Liver (tissue), 9 donors: Measurements from ENCODE around the gene MFSD6. TPM values are rescaled to one million over a fixed set of nuclear protein-coding genes. Genes with fewer than 3 reads are reported as not detected.

Experiments
- DNase-seq: peaks from one replicate; pipeline ENCODE4 v3.0.0-alpha.2; 2017; ENCODE audit warnings: low spot score
- H3K27ac ChIP-seq, 2 donors: one replicate each; pipeline ENCODE4 v1.7.0; 2013; ENCODE audit warnings: inconsistent platforms in 2 of 2, low read length in 2 of 2, control low read depth in 1 of 2, low read depth in 1 of 2, mild to moderate bottlenecking in 1 of 2
- H3K27me3 ChIP-seq, 4 donors: one replicate each; pipeline versions ENCODE4 v1.6.1 to v1.7.0; 2013; ENCODE audit warnings: low read length in 3 of 4, inconsistent platforms in 1 of 4, mild to moderate bottlenecking in 1 of 4, moderate library complexity in 1 of 4; ENCODE audit not compliant: control insufficient read depth in 4 of 4, insufficient read depth in 4 of 4
- H3K36me3 ChIP-seq, 4 donors: one replicate each; pipeline versions ENCODE4 v1.6.1 to v1.7.0; 2013; ENCODE audit warnings: low read length in 3 of 4, mild to moderate bottlenecking in 3 of 4, low read depth in 1 of 4, moderate library complexity in 1 of 4; ENCODE audit not compliant: control insufficient read depth in 4 of 4, insufficient read depth in 3 of 4
- H3K4me1 ChIP-seq, 4 donors: one replicate each; pipeline versions ENCODE4 v1.6.1 to v1.7.0; 2013; ENCODE audit warnings: low read length in 3 of 4, mild to moderate bottlenecking in 3 of 4, moderate library complexity in 1 of 4; ENCODE audit not compliant: control insufficient read depth in 4 of 4, insufficient read depth in 4 of 4
- H3K4me3 ChIP-seq, 3 donors: one replicate each; pipeline versions ENCODE4 v1.6.1 to v1.7.0; 2013; ENCODE audit warnings: low read length in 3 of 3, control low read depth in 1 of 3, low read depth in 1 of 3, mild to moderate bottlenecking in 1 of 3
- H3K9ac ChIP-seq, 2 donors: one replicate each; pipeline ENCODE4 v1.7.0; 2013; ENCODE audit warnings: low read length in 2 of 2, mild to moderate bottlenecking in 2 of 2, moderate library complexity in 2 of 2, control low read depth in 1 of 2, low read depth in 1 of 2
- H3K9me3 ChIP-seq, 4 donors: one replicate each; pipeline versions ENCODE4 v1.6.1 to v1.7.0; 2013; ENCODE audit warnings: low read length in 3 of 4; ENCODE audit not compliant: control insufficient read depth in 4 of 4
- ATF3 ChIP-seq: IDR thresholded peaks from 2 replicates; pipeline ENCODE4 v1.6.1; 2016; ENCODE audit warnings: antibody characterized with exemption
- CTCF ChIP-seq: fragments of 150-350 bp; IDR thresholded peaks from 2 replicates; pipeline ENCODE4 v1.5.1; 2017; ENCODE audit warnings: improper control_type of control experiment, low read depth, low read length; ENCODE audit not compliant: missing input control
- EGR1 ChIP-seq, 2 donors: IDR thresholded peaks; 2 replicates each; pipeline ENCODE4 v1.6.1; 2016 to 2018; ENCODE audit warnings: antibody characterized with exemption in 2 of 2, low read depth in 2 of 2
- FOXA1 ChIP-seq: IDR thresholded peaks from 2 replicates; pipeline ENCODE4 v1.6.1; 2016; ENCODE audit warnings: antibody characterized with exemption
- FOXA2 ChIP-seq: IDR thresholded peaks from 2 replicates; pipeline ENCODE4 v1.6.1; 2016; ENCODE audit warnings: antibody characterized with exemption
- GABPA ChIP-seq, 2 donors: IDR thresholded peaks in 1 of 2; conservative IDR thresholded peaks in 1 of 2; 2 replicates each; pipeline ENCODE4 v1.6.1; 2016; ENCODE audit warnings: antibody characterized with exemption in 2 of 2, mild to moderate bottlenecking in 1 of 2, moderate library complexity in 1 of 2
- HNF4A ChIP-seq, 2 donors: conservative IDR thresholded peaks; 2 replicates each; pipeline ENCODE4 v1.6.1; 2016; ENCODE audit warnings: antibody characterized with exemption in 2 of 2, mild to moderate bottlenecking in 2 of 2
- HNF4G ChIP-seq: IDR thresholded peaks from 2 replicates; pipeline ENCODE4 v1.6.1; 2016; ENCODE audit warnings: antibody characterized with exemption
- JUND ChIP-seq, 2 donors: IDR thresholded peaks; 2 replicates each; pipeline ENCODE4 v1.6.1; 2016; ENCODE audit warnings: antibody characterized with exemption in 2 of 2
- MAX ChIP-seq: IDR thresholded peaks from 2 replicates; pipeline ENCODE4 v1.6.1; 2016; ENCODE audit warnings: antibody characterized with exemption
- NR2F2 ChIP-seq: IDR thresholded peaks from 2 replicates; pipeline ENCODE4 v1.6.1; 2016; ENCODE audit warnings: antibody characterized with exemption
- RAD21 ChIP-seq, 2 donors: IDR thresholded peaks; 2 replicates each; pipeline ENCODE4 v1.6.1; 2016; ENCODE audit warnings: antibody characterized with exemption in 2 of 2, mild to moderate bottlenecking in 2 of 2
- REST ChIP-seq: IDR thresholded peaks from 2 replicates; pipeline ENCODE4 v1.6.1; 2016; ENCODE audit warnings: antibody characterized with exemption, mild to moderate bottlenecking
- RXRA ChIP-seq, 2 donors: IDR thresholded peaks; 2 replicates each; pipeline ENCODE4 v1.6.1; 2017 to 2018; ENCODE audit warnings: antibody characterized with exemption in 2 of 2, mild to moderate bottlenecking in 1 of 2
- SP1 ChIP-seq: IDR thresholded peaks from 2 replicates; pipeline ENCODE4 v1.6.1; 2018; ENCODE audit warnings: antibody characterized with exemption, mild to moderate bottlenecking
- TAF1 ChIP-seq: conservative IDR thresholded peaks from 2 replicates; pipeline ENCODE4 v1.6.1; 2016; ENCODE audit warnings: antibody characterized with exemption, mild to moderate bottlenecking
- YY1 ChIP-seq: IDR thresholded peaks from 2 replicates; pipeline ENCODE4 v1.6.1; 2016; ENCODE audit warnings: antibody characterized with exemption, mild to moderate bottlenecking
- ZBTB33 ChIP-seq: IDR thresholded peaks from 2 replicates; pipeline ENCODE4 v1.6.1; 2016; ENCODE audit warnings: antibody characterized with exemption
- WGBS: extraction: QIAGEN DNeasy Blood & Tissue Kit; methylation state at CpG from one replicate; pipeline ENCODE4 v1.1.7; 2013; 5-methylcytosine and 5-hydroxymethylcytosine counted together
- polyA plus RNA-seq, 2 donors: library from polyadenylated mRNA; stranded (reverse) in 1 of 2; unstranded in 1 of 2; fragments of 200-250 nt in 1 of 2; fragments of >200 nt in 1 of 2; fragmentation: Nextera tagmentation in 1 of 2; extraction: Ambion mirVana in 1 of 2; gene quantifications; one replicate each; pipeline versions ENCODE4 v1.2.1 to v1.2.3, GENCODE V29; 2013 to 2015
- total RNA-seq, 2 donors: library from RNA; depleted of rRNA; stranded (reverse); fragments of >200 nt; gene quantifications; one replicate each; pipeline ENCODE4 v1.2.3, GENCODE V29; 2014
- donor health status: healthy.
- donor health status: healthy.
- donor health status: healthy.
- donor health status: healthy.
- donor health status: healthy.

The MFSD6 gene
- total and polyA plus RNA-seq, 4 donors: 0.83 to 9.5 (median 2.4) TPM

GRCh38 chr2:190387422-190387821 is 20.7 kb upstream of the MFSD6 start:
- H3K27ac ChIP-seq: no peak overlapping the region
- H3K36me3 ChIP-seq: no peaks in the 10 kb centered on the region
- no peaks in the 10 kb centered on the region for H3K4me1 ChIP-seq
- TF ChIP-seq HNF4G (no peak), HNF4A (conservative IDR thresholded peaks at IDR 0.05) (no peak), TAF1 (no peak), ZBTB33 (no peak), JUND (IDR thresholded peaks at IDR 0.05) (no peak), SP1 (no peak), MAX (no peak), GABPA (IDR thresholded peaks at IDR 0.05 in 1 of 2, conservative IDR thresholded peaks at IDR 0.05 in 1 of 2) (no peak), NR2F2 (no peak), CTCF (no peak), FOXA2 (no peak), YY1 (no peak), ATF3 (no peak), RAD21 (IDR thresholded peaks at IDR 0.05) (no peak), RXRA (IDR thresholded peaks at IDR 0.05) (no peak), EGR1 (IDR thresholded peaks at IDR 0.05; ENCODE audit: low read depth in 2 of 2) (no peak), REST (no peak), FOXA1 (no peak)
- H3K9ac ChIP-seq: no peak overlapping the region
- H3K9me3 ChIP-seq: no peaks in the 10 kb centered on the region
- H3K4me3 ChIP-seq: no peak overlapping the region
- no peak for DNase-seq
- no peaks in the 10 kb centered on the region for H3K27me3 ChIP-seq
- 97% methylated on average over 3 of the region's 3 CpGs for WGBS
